ENCODE measurements around the gene MMP15. TPM values are rescaled to one million over a fixed set of nuclear protein-coding genes. Genes with fewer than 3 reads are reported as not detected.

Gene MMP15
- total RNA-seq, 1 donor from 2014 or later = 2.9 TPM

- no peak overlapping the region for H3K27ac ChIP-seq
- TF ChIP-seq POLR2A (IDR thresholded peaks at IDR 0.05) = no peak
- no peak for TF ChIP-seq POLR2AphosphoS5 (IDR thresholded peaks at IDR 0.05; ENCODE audit: insufficient read depth in 1 of 2, low read depth in 1 of 2)
- TF ChIP-seq CTCF (IDR thresholded peaks at IDR 0.05) = no peak
- H3K4me3 ChIP-seq = peak overlapping the region; percentile 58 to 65
- H3K27me3 ChIP-seq = no peaks in the 10 kb centered on the region
- no peaks in the 10 kb centered on the region for H3K36me3 ChIP-seq
- peaks cover 53% of the 10 kb centered on the region for H3K4me1 ChIP-seq
- DNase-seq (ENCODE audit: extremely low spot score in 2 of 2) = no peak
- intact Hi-C loops (cut with DNase I) = no loop called here
- H3K9me3 ChIP-seq = no peaks in the 10 kb centered on the region
Measured at GRCh38 chr16:58027161-58027915, 1.8 kb downstream of the MMP15 start.

- Histone ChIP-seq H3K27me3 (no peaks in the 10 kb centered on the region), H3K9me3 (no peaks in the 10 kb centered on the region), H3K36me3 (no peaks in the 10 kb centered on the region), H3K4me3 (peak overlapping the region in 1 of 2 donors; percentile 58), H3K27ac (no peak overlapping the region), H3K4me1 (peaks cover 46% of the 10 kb centered on the region)
- no peak for DNase-seq (ENCODE audit: extremely low spot score in 2 of 2)
- TF ChIP-seq POLR2AphosphoS5 (IDR thresholded peaks at IDR 0.05; ENCODE audit: insufficient read depth in 1 of 2, low read depth in 1 of 2) (no peak), CTCF (IDR thresholded peaks at IDR 0.05) (no peak), POLR2A (IDR thresholded peaks at IDR 0.05) (no peak)
- intact Hi-C loops (cut with DNase I) = no loop called here
Measured at GRCh38 chr16:58027916-58028455, 2.4 kb downstream of the MMP15 start.

GRCh38 chr16:58028541-58029070 is 3.1 kb downstream of the MMP15 start:
- no peak for TF ChIP-seq POLR2AphosphoS5 (IDR thresholded peaks at IDR 0.05; ENCODE audit: insufficient read depth in 1 of 2, low read depth in 1 of 2)
- no peak for TF ChIP-seq CTCF (IDR thresholded peaks at IDR 0.05)
- TF ChIP-seq POLR2A (IDR thresholded peaks at IDR 0.05) = no peak
- Histone ChIP-seq H3K4me1 (peaks cover 42% of the 10 kb centered on the region), H3K4me3 (no peak overlapping the region), H3K27ac (no peak overlapping the region), H3K27me3 (no peaks in the 10 kb centered on the region), H3K9me3 (no peaks in the 10 kb centered on the region), H3K36me3 (no peaks in the 10 kb centered on the region)
- DNase-seq (ENCODE audit: extremely low spot score in 2 of 2) = no peak
- intact Hi-C loops (cut with DNase I) = no loop called here

GRCh38 chr16:58029410-58029809 is 3.9 kb downstream of the MMP15 start:
- intact Hi-C loops (cut with DNase I) = no loop called here
- Histone ChIP-seq H3K4me1 (peaks cover 40% of the 10 kb centered on the region), H3K4me3 (no peak overlapping the region), H3K36me3 (no peaks in the 10 kb centered on the region), H3K27ac (no peak overlapping the region), H3K27me3 (no peaks in the 10 kb centered on the region), H3K9me3 (no peaks in the 10 kb centered on the region)
- TF ChIP-seq POLR2A (IDR thresholded peaks at IDR 0.05) = no peak
- TF ChIP-seq CTCF (IDR thresholded peaks at IDR 0.05) = no peak
- no peak for TF ChIP-seq POLR2AphosphoS5 (IDR thresholded peaks at IDR 0.05; ENCODE audit: insufficient read depth in 1 of 2, low read depth in 1 of 2)
- DNase-seq (ENCODE audit: extremely low spot score in 2 of 2) = no peak
